ENCODE data around the gene XRN2. TPM values are rescaled to one million over a fixed set of nuclear protein-coding genes. Genes with fewer than 3 reads are reported as not detected.

XRN2 gene
- polyA plus RNA-seq (2011; rRNA removed): 96.7 and 120 TPM in 2 replicates
- polyA minus RNA-seq (2011; rRNA and poly(A)+ RNA removed): 49.3 and 72.7 TPM in 2 replicates

- ChIA-PET POLR2A (interaction anchor here (0.6 to 1.3 kb wide), 11 partner anchors 19 to 178 kb away, joined by 3 to 6 read pairs (median 3); partner anchors contain the start of gene KIZ), CTCF (interaction anchor here (1.7 kb wide), 1 partner anchor 68 kb away, joined by 10 read pairs; no protein-coding TSS in a partner anchor)
- peak within 1 kb of the TSS; percentile 94 for H3K27ac ChIP-seq (ENCODE audit: low read depth, low read length)
Observed at GRCh38 chr20:21303061-21303871, at the start of gene XRN2. Gene XRN2 (plus strand): TSS chr20:21303331. CDS start chr20:21303399, 68 bp downstream.

GRCh38 chr20:21257192-21257591 is 45.9 kb upstream of the XRN2 start:
- no peak for TF ChIP-seq CTCF (IDR thresholded peaks at IDR 0.05; ENCODE audit: low read depth, low read length)
- ChIA-PET CTCF (no interaction called here), POLR2A (no interaction called here)
- no peak overlapping the region for H3K4me3 ChIP-seq (ENCODE audit: low read depth, low read length)
- no peaks in the 10 kb centered on the region for H3K9me3 ChIP-seq (ENCODE audit: control insufficient read depth, insufficient read depth, low read length)
- no peak for DNase-seq (ENCODE audit: low read depth, low spot score)
- no peaks in the 10 kb centered on the region for H3K27me3 ChIP-seq (ENCODE audit: control insufficient read depth, insufficient read depth, low read length)
- no peak overlapping the region for H3K27ac ChIP-seq (ENCODE audit: low read depth, low read length)

More at GRCh38 chr20:21303061-21303871, at the start of gene XRN2:
- H3K27me3 ChIP-seq (ENCODE audit: control insufficient read depth, insufficient read depth, low read length): no peaks in the 10 kb centered on the region
- no peak for TF ChIP-seq CTCF (IDR thresholded peaks at IDR 0.05; ENCODE audit: low read depth, low read length)
- H3K4me3 ChIP-seq (ENCODE audit: low read depth, low read length): peak within 1 kb of the TSS; percentile 75
- DNase-seq (ENCODE audit: low read depth, low spot score): peak; percentile 79
- no peaks in the 10 kb centered on the region for H3K9me3 ChIP-seq (ENCODE audit: control insufficient read depth, insufficient read depth, low read length)

GRCh38 chr20:21258411-21258810 is 44.7 kb upstream of the XRN2 start:
- ChIA-PET CTCF (interaction anchor here (0.8 kb wide), 1 partner anchor 110 kb away, joined by 3 read pairs; no protein-coding TSS in a partner anchor), POLR2A (no interaction called here)
- TF ChIP-seq CTCF (IDR thresholded peaks at IDR 0.05; ENCODE audit: low read depth, low read length): no peak
- no peak overlapping the region for H3K4me3 ChIP-seq (ENCODE audit: low read depth, low read length)
- H3K27me3 ChIP-seq (ENCODE audit: control insufficient read depth, insufficient read depth, low read length): no peaks in the 10 kb centered on the region
- H3K9me3 ChIP-seq (ENCODE audit: control insufficient read depth, insufficient read depth, low read length): no peaks in the 10 kb centered on the region
- no peak for DNase-seq (ENCODE audit: low read depth, low spot score)
- no peak overlapping the region for H3K27ac ChIP-seq (ENCODE audit: low read depth, low read length)

- no peak overlapping the region for H3K27ac ChIP-seq (ENCODE audit: low read depth, low read length)
- no peak for TF ChIP-seq CTCF (IDR thresholded peaks at IDR 0.05; ENCODE audit: low read depth, low read length)
- H3K4me3 ChIP-seq (ENCODE audit: low read depth, low read length): no peak overlapping the region
- H3K27me3 ChIP-seq (ENCODE audit: control insufficient read depth, insufficient read depth, low read length): no peaks in the 10 kb centered on the region
- ChIA-PET CTCF (interaction anchor here (0.7 kb wide), 1 partner anchor 23 kb away, joined by 4 read pairs; no protein-coding TSS in a partner anchor), POLR2A (no interaction called here)
- no peaks in the 10 kb centered on the region for H3K9me3 ChIP-seq (ENCODE audit: control insufficient read depth, insufficient read depth, low read length)
- DNase-seq (ENCODE audit: low read depth, low spot score): no peak
Observed at GRCh38 chr20:21259346-21259745, 43.8 kb upstream of the XRN2 start.

GRCh38 chr20:21262812-21263211 is 40.3 kb upstream of the XRN2 start:
- Histone ChIP-seq H3K27ac (ENCODE audit: low read depth, low read length) (no peak overlapping the region), H3K27me3 (ENCODE audit: control insufficient read depth, insufficient read depth, low read length) (no peaks in the 10 kb centered on the region), H3K9me3 (ENCODE audit: control insufficient read depth, insufficient read depth, low read length) (no peaks in the 10 kb centered on the region), H3K4me3 (ENCODE audit: low read depth, low read length) (no peak overlapping the region)
- DNase-seq (ENCODE audit: low read depth, low spot score): no peak
- TF ChIP-seq CTCF (IDR thresholded peaks at IDR 0.05; ENCODE audit: low read depth, low read length): no peak
- CTCF ChIA-PET: interaction anchor here (0.9 kb wide), 1 partner anchor 27 kb away, joined by 3 read pairs; no protein-coding TSS in a partner anchor
- POLR2A ChIA-PET: no interaction called here

All from AG04450 (cell line).